ENCODE data around the gene NR3C1. TPM values are rescaled to one million over a fixed set of nuclear protein-coding genes. Genes with fewer than 3 reads are reported as not detected.

Gene NR3C1
- total RNA-seq, 6 experiments from 2014 or later: 27.3 to 60.1 (median 47.2) TPM

GRCh38 chr5:143318833-143319232, 84.7 kb downstream of the NR3C1 start:
- intact Hi-C loops (cut with DNase I): no loop called here

GRCh38 chr5:143318270-143318669, 85.2 kb downstream of the NR3C1 start:
- no peak for DNase-seq
- peaks cover 0 to 1% (median 0%) of the 10 kb centered on the region in 4 donors for H3K36me3 ChIP-seq
- H3K4me3 ChIP-seq: no peak overlapping the region
- H3K27me3 ChIP-seq: no peaks in the 10 kb centered on the region
- peak in 1 of 4 donors; percentile 23 for ATAC-seq
- intact Hi-C loops (cut with DNase I): no loop called here
- 41% methylated on average over 1 of the region's 1 CpG for WGBS (ENCODE audit: insufficient coverage, low coverage, low lambda C conversion rate, missing lambda C conversion rate)
- H3K9me3 ChIP-seq: no peaks in the 10 kb centered on the region
- TF ChIP-seq CTCF (IDR thresholded peaks at IDR 0.05) (no peak), POLR2A (IDR thresholded peaks at IDR 0.05) (no peak)
- peaks cover 0 to 31% (median 7%) of the 10 kb centered on the region in 4 donors for H3K4me1 ChIP-seq
- H3K27ac ChIP-seq: no peak overlapping the region

More at GRCh38 chr5:143318833-143319232, 84.7 kb downstream of the NR3C1 start:
- Histone ChIP-seq H3K4me1 (peaks cover 0 to 31% (median 7%) of the 10 kb centered on the region in 4 donors), H3K9me3 (no peaks in the 10 kb centered on the region), H3K27ac (no peak overlapping the region), H3K27me3 (no peaks in the 10 kb centered on the region), H3K4me3 (no peak overlapping the region), H3K36me3 (no peaks in the 10 kb centered on the region)
- ATAC-seq (no peak), DNase-seq (no peak)
- WGBS (ENCODE audit: insufficient coverage, low coverage, low lambda C conversion rate, missing lambda C conversion rate): 80% methylated on average over 1 of the region's 1 CpG
- TF ChIP-seq POLR2A (IDR thresholded peaks at IDR 0.05): no peak
- TF ChIP-seq CTCF (IDR thresholded peaks at IDR 0.05): no peak

GRCh38 chr5:143316844-143317631, 86.4 kb downstream of the NR3C1 start:
- Histone ChIP-seq H3K36me3 (peaks cover 0 to 13% (median 0%) of the 10 kb centered on the region in 4 donors), H3K27ac (no peak overlapping the region), H3K27me3 (no peaks in the 10 kb centered on the region), H3K9me3 (no peaks in the 10 kb centered on the region), H3K4me3 (no peak overlapping the region), H3K4me1 (peaks cover 0 to 31% (median 7%) of the 10 kb centered on the region in 4 donors)
- intact Hi-C loops (cut with DNase I): no loop called here
- TF ChIP-seq POLR2A (IDR thresholded peaks at IDR 0.05): no peak
- no peak for TF ChIP-seq CTCF (IDR thresholded peaks at IDR 0.05)
- DNase-seq (no peak), ATAC-seq (peak; percentile 60 to 79 (median 69))
- WGBS (ENCODE audit: insufficient coverage, low coverage, low lambda C conversion rate, missing lambda C conversion rate): 33% methylated on average over 4 of the region's 4 CpGs

- Histone ChIP-seq H3K27ac (no peak overlapping the region), H3K9me3 (no peaks in the 10 kb centered on the region), H3K36me3 (peaks cover 0 to 14% (median 0%) of the 10 kb centered on the region in 4 donors), H3K27me3 (no peaks in the 10 kb centered on the region), H3K4me3 (no peak overlapping the region), H3K4me1 (peaks cover 0 to 31% (median 7%) of the 10 kb centered on the region in 4 donors)
- intact Hi-C loops (cut with DNase I): no loop called here
- DNase-seq (no peak), ATAC-seq (peak in 3 of 4 donors; percentile 11 to 26 (median 12))
- TF ChIP-seq CTCF (IDR thresholded peaks at IDR 0.05) (no peak), POLR2A (IDR thresholded peaks at IDR 0.05) (no peak)
- 73% methylated on average over 6 of the region's 6 CpGs for WGBS (ENCODE audit: insufficient coverage, low coverage, low lambda C conversion rate, missing lambda C conversion rate)
These were observed 87.1 kb downstream of the NR3C1 start for GRCh38 chr5:143316337-143316736.

Data from right lobe of liver (tissue), 6 donors.